Kidney tubule cell (primary cell): ENCODE measurements around the gene USP14.

Experiments used
- DNase-seq: peaks from one replicate; pipeline ENCODE4 v3.0.0-alpha.2; 2018; ENCODE audit warnings: low spot score

Gene USP14

DNA sequence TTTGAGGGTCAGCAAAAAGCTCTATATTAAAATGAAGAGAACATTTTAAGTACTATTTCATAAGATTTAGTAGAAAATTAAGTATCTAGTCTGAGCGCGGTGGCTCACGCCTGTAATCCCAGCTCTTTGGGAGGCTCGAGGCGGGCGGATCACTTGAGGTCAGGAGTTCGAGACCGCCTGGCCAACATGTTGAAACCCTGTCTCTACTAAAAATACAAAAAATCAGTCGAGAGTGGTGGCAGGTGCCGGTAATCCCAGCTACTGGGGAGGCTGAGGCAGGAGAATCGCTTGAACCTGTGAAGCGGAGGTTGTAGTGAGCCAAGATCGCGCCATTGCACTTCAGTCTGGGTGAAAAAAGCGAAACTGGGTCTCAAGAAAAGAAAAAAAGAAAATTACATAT lies 1.6 kb downstream of the USP14 start:
- DNase-seq: no peak

DNA sequence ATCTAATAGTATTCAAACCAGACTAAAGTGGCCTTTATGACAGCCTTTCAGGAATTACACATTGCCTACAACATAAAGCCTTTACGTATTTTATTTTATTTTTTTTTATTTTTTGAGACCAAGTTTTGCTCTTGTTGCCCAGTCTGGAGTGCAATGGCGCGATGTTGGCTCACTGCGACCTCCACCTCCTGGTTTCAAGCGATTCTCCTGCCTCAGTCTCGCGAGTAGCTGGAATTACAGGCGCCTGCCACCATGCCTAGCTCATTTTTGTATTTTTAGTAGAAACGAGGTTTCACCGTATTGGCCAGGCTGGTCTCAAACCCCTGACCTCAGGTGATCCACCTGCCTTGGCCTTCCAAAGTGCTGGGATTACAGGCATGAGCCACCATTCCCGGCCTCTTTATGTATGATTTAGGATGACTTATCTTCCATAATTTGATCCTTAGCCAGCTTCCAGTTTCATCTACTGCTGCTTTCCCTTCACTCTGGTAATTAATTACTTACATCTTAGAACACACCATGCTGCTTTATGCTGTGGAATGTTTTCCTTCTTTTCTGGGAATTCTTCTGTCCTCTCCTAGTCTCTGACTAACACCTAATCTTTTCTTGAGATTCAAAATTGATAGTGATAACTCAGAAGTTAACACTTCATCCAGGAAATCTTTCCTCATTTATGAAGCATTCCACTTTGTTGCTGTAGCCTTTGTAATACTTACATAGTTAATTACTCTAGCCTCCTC lies 2.6 kb downstream of the USP14 start:
- peak; percentile 54 for DNase-seq

DNA sequence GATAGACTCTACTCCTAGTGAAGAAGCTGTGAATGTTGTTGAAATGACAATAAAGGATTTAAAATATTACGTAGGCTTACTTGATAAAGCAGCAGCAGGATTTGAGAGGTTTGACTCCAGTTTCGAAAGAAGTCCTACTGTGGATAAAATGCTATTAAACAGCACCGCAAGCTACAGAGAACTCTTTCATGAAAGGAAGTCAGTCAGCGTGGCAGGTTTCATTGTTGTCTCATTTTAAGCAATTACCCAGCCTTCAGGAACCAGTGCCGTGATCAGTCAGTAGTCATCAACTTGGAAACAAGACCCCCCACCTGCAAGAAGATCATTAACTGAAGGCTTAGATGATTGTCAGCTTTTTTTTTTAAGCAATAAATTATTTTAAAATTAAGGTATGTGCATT lies 14.0 kb downstream of the USP14 start:
- no peak for DNase-seq

DNA sequence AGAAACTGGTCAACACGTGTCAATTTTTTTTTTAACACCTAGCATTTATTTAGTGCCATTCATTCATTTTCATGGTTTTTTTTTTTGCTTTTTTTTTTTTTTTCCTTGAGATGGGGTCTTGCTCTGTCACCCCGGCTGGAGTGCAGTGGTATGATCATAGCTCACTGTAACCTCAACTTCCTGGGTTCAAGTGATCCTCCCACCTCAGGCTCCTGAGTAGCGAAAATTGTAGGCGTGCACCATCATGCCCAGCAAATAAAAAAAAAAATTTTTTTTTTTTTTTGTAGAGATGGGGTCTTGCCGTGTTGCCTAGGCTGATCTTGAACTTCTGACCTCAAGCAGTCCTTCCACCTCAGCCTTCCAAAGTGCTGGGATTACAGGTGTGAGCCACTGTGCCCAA lies 21.1 kb downstream of the USP14 start:
- no peak for DNase-seq

DNA sequence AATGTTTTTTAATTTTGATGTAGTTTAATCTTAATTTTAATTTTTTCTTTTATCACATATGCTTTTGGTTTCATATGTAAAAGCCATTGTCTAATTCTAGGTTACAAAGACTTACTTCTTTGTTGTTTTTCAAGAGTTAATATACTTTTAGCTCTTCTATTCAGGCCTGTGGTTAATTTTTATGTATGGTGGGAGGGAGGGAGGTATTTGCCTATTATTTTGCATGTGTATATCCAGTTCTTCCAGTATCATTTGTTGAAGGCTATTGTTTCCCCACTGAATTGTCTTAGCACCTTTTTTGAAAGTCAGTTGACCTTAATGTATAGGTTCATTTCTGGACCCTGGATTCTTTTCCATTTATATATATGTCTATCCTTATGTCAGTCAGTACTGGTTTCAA lies 23.4 kb downstream of the USP14 start:
- DNase-seq: no peak

DNA sequence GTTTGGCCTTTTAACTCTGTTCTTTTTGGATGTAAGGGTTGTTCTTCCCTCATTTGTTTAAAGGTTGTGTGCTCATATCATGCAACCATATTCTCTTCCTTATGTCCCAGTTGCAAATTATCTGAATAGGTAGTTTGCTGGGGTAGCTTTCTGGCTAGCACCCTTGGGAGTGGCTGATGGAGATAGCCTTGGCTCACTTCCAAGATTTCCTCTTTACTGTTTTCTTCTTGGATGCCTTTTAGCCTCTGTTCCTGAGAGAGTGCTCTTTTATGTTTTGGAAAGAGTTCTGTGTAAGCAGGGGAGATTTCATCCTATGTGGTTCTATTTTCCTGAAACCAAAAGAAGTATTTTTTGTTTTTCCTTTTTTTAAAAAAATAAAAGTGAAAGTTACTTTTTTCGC lies 25.4 kb downstream of the USP14 start:
- DNase-seq: no peak

GRCh38 chr18:189254-189653 lies 30.9 kb downstream of the USP14 start:
- no peak for DNase-seq

- no peak for DNase-seq
Observed at GRCh38 chr18:191725-192124, 33.4 kb downstream of the USP14 start.

GRCh38 chr18:192801-193200 lies 34.4 kb downstream of the USP14 start:
- DNase-seq: no peak

- no peak for DNase-seq
Observed at GRCh38 chr18:195651-196050, 37.3 kb downstream of the USP14 start.

GRCh38 chr18:199214-199613 lies 40.9 kb downstream of the USP14 start:
- no peak for DNase-seq

GRCh38 chr18:199768-200167 lies 41.4 kb downstream of the USP14 start:
- no peak for DNase-seq

DNA sequence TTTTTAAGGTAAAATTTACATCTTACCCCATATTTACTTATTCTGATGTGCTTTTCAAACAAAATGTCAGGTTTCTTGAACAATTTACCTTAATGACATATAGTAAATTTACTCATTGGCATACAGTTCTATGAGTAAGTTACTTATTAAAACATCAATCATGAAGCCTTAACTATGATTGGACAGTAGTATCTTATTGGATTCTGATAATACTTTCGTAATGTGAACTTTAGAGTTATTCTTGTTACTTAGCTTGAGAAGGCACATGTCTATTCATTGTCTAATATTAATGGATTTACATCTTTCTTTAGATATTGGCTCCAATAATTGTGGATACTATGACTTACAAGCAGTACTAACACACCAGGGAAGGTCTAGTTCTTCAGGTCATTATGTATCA lies 51.7 kb downstream of the USP14 start:
- no peak for DNase-seq

- DNase-seq: no peak
Observed at GRCh38 chr18:210733-211132, 52.4 kb downstream of the USP14 start.

DNA sequence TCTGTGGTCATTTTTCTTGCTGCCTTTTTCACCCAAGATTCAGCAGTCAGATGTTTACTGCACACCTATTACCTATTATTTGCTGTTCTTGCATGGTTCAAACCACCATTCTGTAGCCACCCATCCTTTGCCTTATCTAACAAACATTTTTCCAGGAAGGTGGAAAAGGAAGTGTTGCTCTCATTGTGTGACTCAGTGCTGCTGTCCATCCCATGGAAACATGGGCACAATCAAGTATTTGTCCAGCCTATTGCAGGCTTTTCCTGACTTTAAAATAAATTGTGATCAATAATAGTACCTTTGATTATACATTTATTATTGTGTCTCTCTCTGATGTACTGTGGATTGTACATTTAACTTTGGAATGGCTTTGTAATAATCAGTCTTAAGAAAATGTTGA lies 53.2 kb downstream of the USP14 start:
- DNase-seq: peak; percentile 26

- no peak for DNase-seq
Observed at GRCh38 chr18:212780-213179, 54.4 kb downstream of the USP14 start.

DNA sequence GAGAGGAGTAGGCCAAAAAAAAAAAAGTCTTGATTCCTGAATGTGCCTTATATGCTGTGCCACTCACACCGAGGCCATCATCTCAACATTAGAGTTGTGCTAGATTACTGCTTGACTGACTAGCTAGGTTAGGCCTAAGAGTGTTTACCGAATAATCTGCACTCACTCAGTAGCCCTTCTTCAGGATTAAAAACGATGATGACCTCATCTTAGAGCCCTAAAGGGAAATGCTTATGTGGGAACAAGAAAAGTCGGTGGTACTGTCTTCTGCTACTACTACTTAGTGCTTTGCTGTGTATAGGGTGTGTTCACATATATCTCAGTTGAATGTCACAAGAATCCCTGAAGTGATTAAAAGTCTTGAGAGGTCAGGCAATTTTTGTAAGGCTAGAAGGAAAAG lies 55.1 kb downstream of the USP14 start:
- DNase-seq: no peak

DNA sequence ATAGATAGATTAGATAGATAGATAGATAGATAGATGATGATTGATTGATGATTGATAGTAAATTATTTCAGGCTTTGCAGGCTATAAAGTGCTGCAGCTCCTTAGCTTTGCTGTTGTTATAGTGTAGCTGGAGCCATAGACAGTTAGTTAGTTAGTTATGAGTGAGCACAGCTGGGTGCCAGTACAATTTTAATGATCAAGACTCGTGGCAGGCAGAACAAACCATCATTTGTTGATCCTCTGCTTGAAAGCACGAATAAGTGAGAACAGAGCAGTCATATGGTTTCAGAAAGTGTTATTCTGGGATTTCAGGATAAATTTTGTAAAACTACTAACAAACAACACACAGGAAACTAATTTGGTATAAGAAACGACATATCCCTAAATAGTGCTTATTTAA lies 55.6 kb downstream of the USP14 start:
- DNase-seq: no peak

DNA sequence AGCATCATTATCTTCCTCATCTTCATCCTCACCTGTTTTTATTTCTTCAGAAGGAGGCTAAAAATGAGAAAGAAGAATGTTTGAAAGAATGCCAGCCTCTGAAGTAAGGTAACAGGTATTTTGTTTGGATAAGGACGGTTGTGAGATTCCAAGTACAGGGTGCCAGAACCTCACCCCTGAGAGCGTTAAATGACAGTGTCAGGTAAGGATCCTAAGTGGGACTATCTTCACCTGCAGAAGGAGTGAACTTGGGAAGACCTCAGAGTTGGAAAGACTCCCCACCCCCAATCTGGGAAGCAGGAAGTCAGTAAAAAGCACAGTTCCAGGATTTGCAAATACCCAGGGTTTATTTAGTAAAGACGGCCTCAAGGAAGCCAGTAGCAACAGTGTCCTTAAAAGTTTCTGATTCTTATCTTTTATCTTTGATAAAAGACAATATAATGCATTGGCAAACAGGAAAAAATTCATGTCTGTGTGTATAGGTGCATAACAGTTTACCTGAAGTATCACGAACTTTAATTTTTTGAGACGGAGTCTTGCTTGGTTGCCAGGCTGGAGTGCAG lies 57.2 kb downstream of the USP14 start:
- DNase-seq: no peak

DNA sequence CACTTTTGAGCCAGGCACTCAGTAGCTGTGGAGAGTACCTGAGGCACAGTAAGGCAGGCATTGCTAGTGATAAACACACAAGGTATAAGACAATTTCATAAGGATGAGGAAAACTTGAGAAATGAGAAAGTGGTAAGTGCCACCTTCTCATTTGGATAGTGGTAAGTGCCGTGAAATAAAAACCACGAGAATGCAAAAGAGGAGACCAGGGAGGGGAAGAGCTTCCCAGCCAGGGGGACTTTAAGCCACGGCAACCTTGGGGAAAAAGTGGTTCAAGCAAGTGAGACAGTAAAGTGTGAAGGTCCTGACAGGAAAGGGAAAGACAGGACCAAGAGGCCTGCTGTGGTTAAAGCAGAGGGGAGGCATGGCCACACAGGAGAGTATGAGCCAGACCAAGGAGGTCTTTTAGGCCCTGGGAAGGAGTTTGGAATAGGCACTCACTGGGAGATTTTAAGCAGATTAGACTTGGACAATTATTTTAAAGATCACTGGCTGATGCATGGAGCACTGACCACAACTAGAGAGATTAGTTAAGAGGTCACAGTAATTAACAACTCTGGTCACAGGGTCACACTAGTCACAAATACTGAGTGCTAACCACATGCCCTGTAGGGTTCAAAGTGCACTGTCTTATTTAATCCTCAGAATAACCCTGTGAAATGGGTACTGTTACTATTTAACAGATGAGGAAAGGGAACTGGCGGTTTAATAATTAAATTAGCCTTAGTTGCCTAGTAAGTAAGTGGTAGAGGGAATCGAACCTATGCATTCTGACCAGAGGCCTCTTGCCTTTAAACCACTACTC lies 59.4 kb downstream of the USP14 start:
- peak; percentile 18 for DNase-seq

GRCh38 chr18:220708-221107 lies 62.4 kb downstream of the USP14 start:
- no peak for DNase-seq

- no peak for DNase-seq
Observed at GRCh38 chr18:225745-226144, 67.4 kb downstream of the USP14 start.

- no peak for DNase-seq
Observed at GRCh38 chr18:227374-227773, 69.0 kb downstream of the USP14 start.
